HL-60 (cell line): ENCODE results near the gene FAM219A.

ENCODE experiments used
- DNase-seq, 2 experiments: peaks; one replicate each; pipeline ENCODE4 v3.0.0-alpha.2; 2010 to 2020; ENCODE audit warnings: low read depth in 1 of 2, low spot score in 1 of 2
- H3K27ac ChIP-seq: fragments of 250-450 bp; sonication (Bioruptor Pico); replicated peaks from 2 replicates; pipeline ENCODE4 v1.5.1; 2020; ENCODE audit warnings: mild to moderate bottlenecking, moderate library complexity
- H3K27me3 ChIP-seq: fragments of 250-450 bp; sonication (Bioruptor Pico); 2 replicates; pipeline ENCODE4 v1.5.1; 2021; ENCODE audit warnings: mild to moderate bottlenecking, moderate library complexity; ENCODE audit not compliant: insufficient read depth, poor library complexity, severe bottlenecking
- H3K4me3 ChIP-seq: replicated peaks from 2 replicates; pipeline ENCODE4 v1.5.1; 2011; ENCODE audit warnings: mild to moderate bottlenecking, control low read depth, low read length; ENCODE audit not compliant: insufficient read depth
- GABPA ChIP-seq: IDR thresholded peaks from 2 replicates; pipeline ENCODE4 v1.6.1; 2012; ENCODE audit warnings: low read depth
- POLR2AphosphoS5 ChIP-seq: IDR thresholded peaks from 2 replicates; pipeline ENCODE4 v1.6.1; 2012; ENCODE audit warnings: low read depth
- REST ChIP-seq: IDR thresholded peaks from 2 replicates; pipeline ENCODE4 v1.6.1; 2012; ENCODE audit warnings: low read depth; ENCODE audit not compliant: insufficient replicate concordance
- SPI1 ChIP-seq: IDR thresholded peaks from 2 replicates; pipeline ENCODE4 v1.6.1; 2012; ENCODE audit warnings: low read depth, mild to moderate bottlenecking, borderline replicate concordance
- TF ChIP-seq, protein P1 (sequence below): IDR thresholded peaks from one replicate; pipeline ENCODE4 v1.5.1; 2011; ENCODE audit warnings: low read length, control low read depth, inconsistent platforms; ENCODE audit not compliant: insufficient read depth

Gene FAM219A

GRCh38 chr9:34463098-34463900 is 4.9 kb upstream of the FAM219A start:
- DNase-seq: no peak
- H3K27ac ChIP-seq: no peak overlapping the region
- TF ChIP-seq GABPA (no peak), SPI1 (no peak)
- TF ChIP-seq, protein P1, sequence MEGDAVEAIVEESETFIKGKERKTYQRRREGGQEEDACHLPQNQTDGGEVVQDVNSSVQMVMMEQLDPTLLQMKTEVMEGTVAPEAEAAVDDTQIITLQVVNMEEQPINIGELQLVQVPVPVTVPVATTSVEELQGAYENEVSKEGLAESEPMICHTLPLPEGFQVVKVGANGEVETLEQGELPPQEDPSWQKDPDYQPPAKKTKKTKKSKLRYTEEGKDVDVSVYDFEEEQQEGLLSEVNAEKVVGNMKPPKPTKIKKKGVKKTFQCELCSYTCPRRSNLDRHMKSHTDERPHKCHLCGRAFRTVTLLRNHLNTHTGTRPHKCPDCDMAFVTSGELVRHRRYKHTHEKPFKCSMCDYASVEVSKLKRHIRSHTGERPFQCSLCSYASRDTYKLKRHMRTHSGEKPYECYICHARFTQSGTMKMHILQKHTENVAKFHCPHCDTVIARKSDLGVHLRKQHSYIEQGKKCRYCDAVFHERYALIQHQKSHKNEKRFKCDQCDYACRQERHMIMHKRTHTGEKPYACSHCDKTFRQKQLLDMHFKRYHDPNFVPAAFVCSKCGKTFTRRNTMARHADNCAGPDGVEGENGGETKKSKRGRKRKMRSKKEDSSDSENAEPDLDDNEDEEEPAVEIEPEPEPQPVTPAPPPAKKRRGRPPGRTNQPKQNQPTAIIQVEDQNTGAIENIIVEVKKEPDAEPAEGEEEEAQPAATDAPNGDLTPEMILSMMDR: no peak
- no peak overlapping the region for H3K4me3 ChIP-seq
- H3K27me3 ChIP-seq: peaks cover 4% of the 10 kb centered on the region

DNA sequence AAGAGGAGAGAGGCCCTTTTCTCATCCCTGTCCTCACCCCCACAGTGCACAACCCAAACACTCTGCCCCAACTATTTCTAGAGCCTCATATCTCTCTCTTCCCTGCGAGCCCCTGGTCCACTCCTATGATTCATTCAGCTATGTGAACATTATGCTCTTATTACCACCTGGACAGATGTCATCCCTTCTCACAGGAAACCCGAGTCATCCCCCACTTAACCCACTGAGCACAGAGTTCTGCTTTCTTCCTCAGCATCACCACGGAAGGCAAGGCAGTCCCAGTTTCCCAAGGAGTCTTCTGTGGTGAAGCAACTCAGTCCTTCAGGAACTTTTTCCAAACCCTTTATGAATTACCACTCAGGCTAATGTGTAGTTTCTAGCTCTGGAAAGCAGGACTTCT is 1.6 kb upstream of the FAM219A start:
- Histone ChIP-seq H3K4me3 (no peak overlapping the region), H3K27me3 (peaks cover 4% of the 10 kb centered on the region), H3K27ac (no peak overlapping the region)
- no peak for DNase-seq
- no peak for TF ChIP-seq REST
- TF ChIP-seq SPI1: no peak
- TF ChIP-seq POLR2AphosphoS5: no peak
- TF ChIP-seq GABPA: no peak
- TF ChIP-seq, protein P1: no peak

- Histone ChIP-seq H3K4me3 (no peak overlapping the region), H3K27ac (no peak overlapping the region), H3K27me3 (peaks cover 4% of the 10 kb centered on the region)
- DNase-seq: no peak
- TF ChIP-seq POLR2AphosphoS5 (no peak), GABPA (no peak), REST (no peak), SPI1 (no peak)
- TF ChIP-seq, protein P1: no peak
Observed at GRCh38 chr9:34459356-34459755, 986 bp upstream of the FAM219A start.

- Histone ChIP-seq H3K27me3 (peaks cover 4% of the 10 kb centered on the region), H3K27ac (no peak overlapping the region), H3K4me3 (peak overlapping the region; percentile 8)
- no peak for DNase-seq
- TF ChIP-seq POLR2AphosphoS5: no peak
- TF ChIP-seq, protein P1: no peak
- no peak for TF ChIP-seq REST
- no peak for TF ChIP-seq SPI1
- TF ChIP-seq GABPA: no peak
Observed at GRCh38 chr9:34458959-34459340, 580 bp upstream of the FAM219A start.
